Endothelial cell of umbilical vein (primary cell): Measurements from ENCODE around the gene XIAP.

Experiments used
- EZH2 ChIP-seq: IDR thresholded peaks from 2 replicates; pipeline ENCODE4 v1.6.1; 2012; ENCODE audit warnings: borderline replicate concordance, low read depth, mild to moderate bottlenecking, moderate library complexity, low read length, inconsistent platforms; ENCODE audit not compliant: severe bottlenecking
- FOS ChIP-seq: IDR thresholded peaks from 2 replicates; pipeline ENCODE4 v1.6.1; 2011; ENCODE audit warnings: mild to moderate bottlenecking, low read length, moderate library complexity, borderline replicate concordance; ENCODE audit not compliant: insufficient read depth
- GATA2 ChIP-seq: IDR thresholded peaks from 2 replicates; pipeline ENCODE4 v1.7.0; 2011; ENCODE audit warnings: low read depth, mild to moderate bottlenecking, moderate library complexity, mixed read lengths, low read length; ENCODE audit not compliant: insufficient read length, insufficient read depth
- MAX ChIP-seq: IDR thresholded peaks from 2 replicates; pipeline ENCODE4 v1.6.1; 2011; ENCODE audit not compliant: insufficient read depth, insufficient read length
- MYC ChIP-seq: IDR thresholded peaks from one replicate; pipeline ENCODE4 v1.6.1; 2011; ENCODE audit warnings: mild to moderate bottlenecking, low read depth, low read length
- POLR2A ChIP-seq: IDR thresholded peaks from 2 replicates; pipeline ENCODE4 v1.6.1; 2012; ENCODE audit warnings: low read depth, mild to moderate bottlenecking, control low read depth, low read length
- POLR2AphosphoS5 ChIP-seq: IDR thresholded peaks from 2 replicates; pipeline ENCODE4 v1.6.1; 2012; ENCODE audit warnings: low read depth, mild to moderate bottlenecking, control low read depth, low read length, moderate library complexity; ENCODE audit not compliant: insufficient read depth
- TF ChIP-seq, protein P1 (sequence below), 2 donors: IDR thresholded peaks; 1 replicate in 1 of 2; 2 replicates in 1 of 2; pipeline ENCODE4 v1.5.1; 2011; ENCODE audit warnings: low read length in 2 of 2, mild to moderate bottlenecking in 2 of 2, moderate library complexity in 2 of 2, control low read depth in 1 of 2, inconsistent platforms in 1 of 2, low read depth in 1 of 2; ENCODE audit not compliant: insufficient read depth in 1 of 2; ENCODE audit errors: extremely low read depth in 1 of 2

DNA sequence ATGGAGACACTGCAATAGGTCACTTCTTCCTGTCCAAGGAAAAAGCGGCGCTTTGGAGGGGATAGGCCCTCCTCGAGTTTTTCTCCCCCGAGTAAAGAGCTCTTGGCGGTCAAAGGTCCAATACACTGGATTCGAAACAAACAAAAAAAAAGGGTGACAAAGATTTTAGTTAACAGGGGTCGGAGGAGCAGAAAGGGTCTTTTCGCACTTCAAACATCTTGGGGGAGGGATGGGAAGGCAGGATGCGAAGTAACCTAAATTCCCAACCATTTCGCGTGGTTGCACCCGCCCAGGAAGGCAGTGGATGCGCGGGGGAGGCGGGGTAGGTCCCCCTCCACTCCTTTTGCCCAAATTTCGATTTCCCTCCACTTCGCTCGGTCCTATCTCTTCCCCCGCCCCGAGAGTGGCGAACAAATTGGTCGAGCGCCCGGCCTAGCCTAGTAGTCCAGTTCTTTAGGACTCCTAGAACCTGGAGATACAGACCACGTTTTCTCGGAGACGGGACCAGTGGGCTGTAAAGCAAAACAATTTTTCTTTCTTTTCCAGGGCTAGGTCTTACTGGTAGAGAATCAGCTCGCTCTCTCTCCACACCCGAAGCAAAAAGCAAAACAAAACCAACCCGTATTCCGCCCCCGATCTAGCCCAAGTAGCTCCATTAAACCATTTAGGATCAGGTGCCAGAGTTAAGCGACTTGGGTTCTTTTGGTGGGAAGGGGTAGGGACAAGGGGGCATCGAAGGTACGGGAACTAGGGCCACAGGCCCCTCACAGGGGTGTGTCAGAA, 99.6 kb downstream of the XIAP start:
- TF ChIP-seq, protein P1, sequence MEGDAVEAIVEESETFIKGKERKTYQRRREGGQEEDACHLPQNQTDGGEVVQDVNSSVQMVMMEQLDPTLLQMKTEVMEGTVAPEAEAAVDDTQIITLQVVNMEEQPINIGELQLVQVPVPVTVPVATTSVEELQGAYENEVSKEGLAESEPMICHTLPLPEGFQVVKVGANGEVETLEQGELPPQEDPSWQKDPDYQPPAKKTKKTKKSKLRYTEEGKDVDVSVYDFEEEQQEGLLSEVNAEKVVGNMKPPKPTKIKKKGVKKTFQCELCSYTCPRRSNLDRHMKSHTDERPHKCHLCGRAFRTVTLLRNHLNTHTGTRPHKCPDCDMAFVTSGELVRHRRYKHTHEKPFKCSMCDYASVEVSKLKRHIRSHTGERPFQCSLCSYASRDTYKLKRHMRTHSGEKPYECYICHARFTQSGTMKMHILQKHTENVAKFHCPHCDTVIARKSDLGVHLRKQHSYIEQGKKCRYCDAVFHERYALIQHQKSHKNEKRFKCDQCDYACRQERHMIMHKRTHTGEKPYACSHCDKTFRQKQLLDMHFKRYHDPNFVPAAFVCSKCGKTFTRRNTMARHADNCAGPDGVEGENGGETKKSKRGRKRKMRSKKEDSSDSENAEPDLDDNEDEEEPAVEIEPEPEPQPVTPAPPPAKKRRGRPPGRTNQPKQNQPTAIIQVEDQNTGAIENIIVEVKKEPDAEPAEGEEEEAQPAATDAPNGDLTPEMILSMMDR (IDR thresholded peaks at IDR 0.05; ENCODE audit: extremely low read depth in 1 of 2, insufficient read depth in 1 of 2, low read depth in 1 of 2, low read length in 2 of 2), result no peak
- TF ChIP-seq POLR2A (no peak), POLR2AphosphoS5 (no peak), MAX (no peak), MYC (no peak), FOS (no peak), EZH2 (no peak), GATA2 (no peak)
